Stomach (tissue), 9 donors: Measurements from ENCODE around the gene CRACDL. TPM values are rescaled to one million over a fixed set of nuclear protein-coding genes. Genes with fewer than 3 reads are reported as not detected.

Experiments
- DNase-seq, 2 donors: peaks; one replicate each; pipeline versions ENCODE4 v3.0.0 to v3.0.0-alpha.2; 2013 to 2019
- H3K27ac ChIP-seq, 5 donors: fragments of 200-600 bp in 4 of 5; sonication (generic) in 4 of 5; one replicate each; pipeline ENCODE4 v1.5.1; 2013 to 2019; ENCODE audit warnings: mild to moderate bottlenecking in 1 of 5, moderate library complexity in 1 of 5
- H3K27me3 ChIP-seq, 3 donors: fragments of 200-600 bp; sonication (generic); one replicate each; pipeline ENCODE4 v1.5.1; 2017 to 2019; ENCODE audit warnings: mixed run types in 1 of 3
- H3K36me3 ChIP-seq, 4 donors: fragments of 200-600 bp; sonication (generic); 1 replicate in 3 of 4; 2 replicates in 1 of 4; pipeline ENCODE4 v1.5.1; 2016 to 2019
- H3K4me1 ChIP-seq, 4 donors: fragments of 200-600 bp; sonication (generic); one replicate each; pipeline ENCODE4 v1.5.1; 2016 to 2019
- H3K4me3 ChIP-seq, 4 donors: fragments of 200-600 bp; sonication (generic) in 3 of 4; one replicate each; pipeline ENCODE4 v1.5.1; 2016 to 2019; ENCODE audit warnings: mild to moderate bottlenecking in 1 of 4
- H3K9me3 ChIP-seq, 4 donors: fragments of 200-600 bp; sonication (generic); one replicate each; pipeline ENCODE4 v1.5.1; 2016 to 2019
- CTCF ChIP-seq, 7 experiments: fragments of 450-650 bp in 4 of 7; fragments of 200-600 bp in 3 of 7; sonication (generic) in 3 of 7; IDR thresholded peaks; one replicate each; pipeline ENCODE4 v1.5.1; 2016 to 2019; ENCODE audit warnings: antibody characterized with exemption in 7 of 7, control low read depth in 2 of 7, mild to moderate bottlenecking in 1 of 7
- EP300 ChIP-seq: sonication (generic); formaldehyde crosslinking; IDR thresholded peaks from one replicate; pipeline ENCODE4 v1.6.1; 2017; ENCODE audit warnings: antibody characterized with exemption
- POLR2A ChIP-seq, 4 donors: fragments of 450-650 bp; IDR thresholded peaks; one replicate each; pipeline ENCODE4 v1.6.1; 2016; ENCODE audit warnings: antibody characterized with exemption in 4 of 4, control low read depth in 2 of 4, mild to moderate bottlenecking in 1 of 4, moderate library complexity in 1 of 4
- POLR2AphosphoS5 ChIP-seq, 3 donors: sonication (generic); formaldehyde crosslinking; IDR thresholded peaks; one replicate each; pipeline ENCODE4 v1.6.1; 2016; ENCODE audit warnings: antibody characterized with exemption in 3 of 3
- WGBS, 5 donors: extraction: QIAGEN DNeasy Blood & Tissue Kit in 3 of 5; methylation state at CpG; one replicate each; pipeline versions ENCODE4 v1.1.5 to v1.1.7; 2013 to 2018; 5-methylcytosine and 5-hydroxymethylcytosine counted together
- intact Hi-C: fragments of 100-400 bp; cut with DNase I; formaldehyde crosslinking; loops from one replicate; pipeline ENCODE4 v1.15.1; 2023; ENCODE audit warnings: low total_unique reads
- polyA plus RNA-seq, 3 donors: library from polyadenylated mRNA; stranded (reverse); fragments of 200-250 nt; gene quantifications; one replicate each; pipeline ENCODE4 v1.2.3, GENCODE V29; 2013
- total RNA-seq, 5 donors: library from RNA; depleted of rRNA; stranded (reverse); fragments of >200 nt; gene quantifications; one replicate each; pipeline versions ENCODE4 v1.1.0 to v1.2.3, GENCODE V29; 2014 to 2016
- donor health status: healthy with polysubstance abuse.
- donor health status: Bipolar disorder and iron deficiency.
- donor health status: healthy.

CRACDL gene
- total and polyA plus RNA-seq, 8 donors = 5.4 to 205 (median 7.8) TPM

GRCh38 chr2:98884658-98885057 lies 51.4 kb downstream of the CRACDL start:
- no peaks in the 10 kb centered on the region for H3K36me3 ChIP-seq
- no peaks in the 10 kb centered on the region for H3K4me1 ChIP-seq
- H3K27ac ChIP-seq = no peak overlapping the region
- TF ChIP-seq POLR2A (IDR thresholded peaks at IDR 0.05) (no peak), POLR2AphosphoS5 (IDR thresholded peaks at IDR 0.05) (no peak), CTCF (IDR thresholded peaks at IDR 0.05) (no peak), EP300 (no peak)
- no peak for DNase-seq
- no peaks in the 10 kb centered on the region for H3K27me3 ChIP-seq
- intact Hi-C loops = no loop called here
- H3K9me3 ChIP-seq = peaks cover 0 to 24% (median 14%) of the 10 kb centered on the region in 4 donors
- H3K4me3 ChIP-seq = no peak overlapping the region
- WGBS, 5 donors = 69 to 95% (median 90%) methylated on average over 2 of the region's 2 CpGs

GRCh38 chr2:98883780-98884211 lies 52.2 kb downstream of the CRACDL start:
- WGBS, 5 donors = 68 to 82% (median 78%) methylated on average over 10 of the region's 10 CpGs
- no peak for TF ChIP-seq POLR2A (IDR thresholded peaks at IDR 0.05)
- H3K27ac ChIP-seq = no peak overlapping the region
- no peak for DNase-seq
- intact Hi-C loops = no loop called here
- H3K4me3 ChIP-seq = no peak overlapping the region
- H3K4me1 ChIP-seq = no peaks in the 10 kb centered on the region
- H3K9me3 ChIP-seq = peaks cover 0 to 24% (median 14%) of the 10 kb centered on the region in 4 donors
- H3K36me3 ChIP-seq = no peaks in the 10 kb centered on the region
- no peaks in the 10 kb centered on the region for H3K27me3 ChIP-seq

GRCh38 chr2:98882971-98883779 lies 52.9 kb downstream of the CRACDL start:
- 82 to 92% (median 88%) methylated on average over 11 of the region's 11 CpGs for WGBS, 5 donors
- Histone ChIP-seq H3K36me3 (no peaks in the 10 kb centered on the region), H3K27me3 (no peaks in the 10 kb centered on the region), H3K27ac (no peak overlapping the region), H3K4me1 (no peaks in the 10 kb centered on the region), H3K9me3 (peaks cover 0 to 24% (median 14%) of the 10 kb centered on the region in 4 donors), H3K4me3 (no peak overlapping the region)
- TF ChIP-seq POLR2A (IDR thresholded peaks at IDR 0.05) (no peak), POLR2AphosphoS5 (IDR thresholded peaks at IDR 0.05) (no peak), CTCF (IDR thresholded peaks at IDR 0.05) (no peak), EP300 (no peak)
- intact Hi-C loops = no loop called here
- DNase-seq = no peak

- intact Hi-C loops = no loop called here
- Histone ChIP-seq H3K36me3 (no peaks in the 10 kb centered on the region), H3K27ac (no peak overlapping the region), H3K4me3 (no peak overlapping the region), H3K27me3 (no peaks in the 10 kb centered on the region), H3K4me1 (no peaks in the 10 kb centered on the region), H3K9me3 (peaks cover 0 to 16% (median 8%) of the 10 kb centered on the region in 4 donors)
- 88 to 95% (median 90%) methylated on average over 3 of the region's 3 CpGs for WGBS, 5 donors
- TF ChIP-seq POLR2A (IDR thresholded peaks at IDR 0.05) (no peak), EP300 (no peak)
- no peak for DNase-seq
These were observed 53.7 kb downstream of the CRACDL start for GRCh38 chr2:98882368-98882767.

GRCh38 chr2:98881153-98881650 lies 54.8 kb downstream of the CRACDL start:
- Histone ChIP-seq H3K4me3 (no peak overlapping the region), H3K36me3 (no peaks in the 10 kb centered on the region), H3K4me1 (no peaks in the 10 kb centered on the region), H3K27ac (no peak overlapping the region), H3K27me3 (no peaks in the 10 kb centered on the region), H3K9me3 (peaks cover 0 to 5% (median 2%) of the 10 kb centered on the region in 4 donors)
- TF ChIP-seq CTCF (IDR thresholded peaks at IDR 0.05) (no peak), POLR2AphosphoS5 (IDR thresholded peaks at IDR 0.05) (no peak), POLR2A (IDR thresholded peaks at IDR 0.05) (no peak), EP300 (no peak)
- 70 to 92% (median 85%) methylated on average over 5 to 7 of the region's 7 CpGs for WGBS, 5 donors
- intact Hi-C loops = no loop called here
- no peak for DNase-seq
